Measurements from ENCODE around the gene DOK6. TPM values are rescaled to one million over a fixed set of nuclear protein-coding genes. Genes with fewer than 3 reads are reported as not detected.

Gene DOK6
- total and polyA plus RNA-seq, 2 experiments from 2014 or later, result 0.29 to 0.42 TPM

- TF ChIP-seq EZH2phosphoT487 (IDR thresholded peaks at IDR 0.05; ENCODE audit: unreplicated experiment) (no peak), STAT1 (IDR thresholded peaks at IDR 0.05; ENCODE audit: unreplicated experiment) (no peak), CTCF (conservative IDR thresholded peaks at IDR 0.05; ENCODE audit: low read depth in 2 of 2) (no peak)
- TF ChIP-seq, protein P1, sequence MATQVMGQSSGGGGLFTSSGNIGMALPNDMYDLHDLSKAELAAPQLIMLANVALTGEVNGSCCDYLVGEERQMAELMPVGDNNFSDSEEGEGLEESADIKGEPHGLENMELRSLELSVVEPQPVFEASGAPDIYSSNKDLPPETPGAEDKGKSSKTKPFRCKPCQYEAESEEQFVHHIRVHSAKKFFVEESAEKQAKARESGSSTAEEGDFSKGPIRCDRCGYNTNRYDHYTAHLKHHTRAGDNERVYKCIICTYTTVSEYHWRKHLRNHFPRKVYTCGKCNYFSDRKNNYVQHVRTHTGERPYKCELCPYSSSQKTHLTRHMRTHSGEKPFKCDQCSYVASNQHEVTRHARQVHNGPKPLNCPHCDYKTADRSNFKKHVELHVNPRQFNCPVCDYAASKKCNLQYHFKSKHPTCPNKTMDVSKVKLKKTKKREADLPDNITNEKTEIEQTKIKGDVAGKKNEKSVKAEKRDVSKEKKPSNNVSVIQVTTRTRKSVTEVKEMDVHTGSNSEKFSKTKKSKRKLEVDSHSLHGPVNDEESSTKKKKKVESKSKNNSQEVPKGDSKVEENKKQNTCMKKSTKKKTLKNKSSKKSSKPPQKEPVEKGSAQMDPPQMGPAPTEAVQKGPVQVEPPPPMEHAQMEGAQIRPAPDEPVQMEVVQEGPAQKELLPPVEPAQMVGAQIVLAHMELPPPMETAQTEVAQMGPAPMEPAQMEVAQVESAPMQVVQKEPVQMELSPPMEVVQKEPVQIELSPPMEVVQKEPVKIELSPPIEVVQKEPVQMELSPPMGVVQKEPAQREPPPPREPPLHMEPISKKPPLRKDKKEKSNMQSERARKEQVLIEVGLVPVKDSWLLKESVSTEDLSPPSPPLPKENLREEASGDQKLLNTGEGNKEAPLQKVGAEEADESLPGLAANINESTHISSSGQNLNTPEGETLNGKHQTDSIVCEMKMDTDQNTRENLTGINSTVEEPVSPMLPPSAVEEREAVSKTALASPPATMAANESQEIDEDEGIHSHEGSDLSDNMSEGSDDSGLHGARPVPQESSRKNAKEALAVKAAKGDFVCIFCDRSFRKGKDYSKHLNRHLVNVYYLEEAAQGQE (IDR thresholded peaks at IDR 0.05; ENCODE audit: unreplicated experiment), result no peak
Measured at GRCh38 chr18:69677595-69677994, 276.9 kb downstream of the DOK6 start (continued).

GRCh38 chr18:69680123-69680522 is 279.4 kb downstream of the DOK6 start:
- H3K4me1 ChIP-seq (ENCODE audit: insufficient read depth), result peaks cover 12% of the 10 kb centered on the region
- TF ChIP-seq, protein P2, sequence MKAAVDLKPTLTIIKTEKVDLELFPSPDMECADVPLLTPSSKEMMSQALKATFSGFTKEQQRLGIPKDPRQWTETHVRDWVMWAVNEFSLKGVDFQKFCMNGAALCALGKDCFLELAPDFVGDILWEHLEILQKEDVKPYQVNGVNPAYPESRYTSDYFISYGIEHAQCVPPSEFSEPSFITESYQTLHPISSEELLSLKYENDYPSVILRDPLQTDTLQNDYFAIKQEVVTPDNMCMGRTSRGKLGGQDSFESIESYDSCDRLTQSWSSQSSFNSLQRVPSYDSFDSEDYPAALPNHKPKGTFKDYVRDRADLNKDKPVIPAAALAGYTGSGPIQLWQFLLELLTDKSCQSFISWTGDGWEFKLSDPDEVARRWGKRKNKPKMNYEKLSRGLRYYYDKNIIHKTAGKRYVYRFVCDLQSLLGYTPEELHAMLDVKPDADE (IDR thresholded peaks at IDR 0.05), result no peak
- peaks cover 24% of the 10 kb centered on the region; the same call in 2 of the 3 replicates for H3K4me1 Mint-ChIP-seq

DNA sequence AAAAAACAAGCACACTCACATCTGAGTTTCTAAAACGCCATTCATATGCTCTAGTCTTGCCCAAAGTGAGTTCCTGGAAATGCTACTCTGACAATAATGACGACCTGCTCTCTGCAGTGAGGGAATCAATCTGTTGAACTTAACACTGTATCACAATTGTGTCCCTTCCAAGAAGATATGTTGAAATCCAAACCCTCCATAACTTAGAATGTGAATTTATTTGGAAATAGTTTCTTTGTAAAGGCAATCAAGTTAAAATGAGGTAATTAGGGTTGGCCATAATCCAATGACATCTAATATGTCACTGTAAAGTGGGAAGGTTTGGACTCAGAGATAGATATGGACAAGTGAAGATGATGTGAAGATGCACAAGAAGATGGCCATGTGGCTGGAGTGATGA is 282.5 kb downstream of the DOK6 start:
- Mint-ChIP-seq H3K4me3 (no peak overlapping the region), H3K36me3 (ENCODE audit: low read depth) (no peaks in the 10 kb centered on the region), H3K4me1 (peaks cover 24% of the 10 kb centered on the region; the same call in 2 of the 3 replicates), H3K27me3 (ENCODE audit: insufficient read depth, low read depth, poor library complexity) (no peaks in the 10 kb centered on the region), H3K9me3 (no peaks in the 10 kb centered on the region; the same call in 2 of the 3 replicates), H3K27ac (no peak overlapping the region; the same call in 1 of the 2 replicates)
- H3K27me3 ChIP-seq (ENCODE audit: insufficient read depth), result no peaks in the 10 kb centered on the region
- no peaks in the 10 kb centered on the region for H3K36me3 ChIP-seq (ENCODE audit: insufficient read depth)
- H4K20me1 ChIP-seq (replicated peaks; ENCODE audit: insufficient read depth), result no peaks in the 10 kb centered on the region
- peaks cover 12% of the 10 kb centered on the region for H3K4me1 ChIP-seq (ENCODE audit: insufficient read depth)
- H2AFZ ChIP-seq, result no peak overlapping the region
- DNase-seq (ENCODE audit: low spot score) (no peak), ATAC-seq (no peak)
- no peak overlapping the region for H3K4me3 ChIP-seq
- H3K79me2 ChIP-seq (replicated peaks; ENCODE audit: insufficient read depth), result no peaks in the 10 kb centered on the region
- H3F3A ChIP-seq (replicated peaks; ENCODE audit: low read depth), result no peaks in the 10 kb centered on the region
- no peak overlapping the region for H3K4me2 ChIP-seq
- peaks cover 6% of the 10 kb centered on the region; the same call in 1 of the 2 replicates for H3K9me2 ChIP-seq (ENCODE audit: insufficient read depth)
- no peak overlapping the region for H3K27ac ChIP-seq (ENCODE audit: low read depth)
- TF ChIP-seq CTCF (conservative IDR thresholded peaks at IDR 0.05; ENCODE audit: low read depth in 2 of 2) (no peak), POLR2AphosphoS5 (IDR thresholded peaks at IDR 0.05; ENCODE audit: low read depth) (no peak)
- TF ChIP-seq, protein P1 (IDR thresholded peaks at IDR 0.05; ENCODE audit: unreplicated experiment), result no peak

More at GRCh38 chr18:69680123-69680522, 279.4 kb downstream of the DOK6 start:
- Histone ChIP-seq H3K27me3 (ENCODE audit: insufficient read depth) (no peaks in the 10 kb centered on the region), H4K20me1 (replicated peaks; ENCODE audit: insufficient read depth) (no peaks in the 10 kb centered on the region), H3K79me2 (replicated peaks; ENCODE audit: insufficient read depth) (no peaks in the 10 kb centered on the region), H3K4me2 (no peak overlapping the region), H3K9me2 (ENCODE audit: insufficient read depth) (peaks cover 5% of the 10 kb centered on the region; the same call in 1 of the 2 replicates), H2AFZ (no peak overlapping the region), H3K4me3 (no peak overlapping the region), H3K27ac (ENCODE audit: low read depth) (no peak overlapping the region), H3K36me3 (ENCODE audit: insufficient read depth) (no peaks in the 10 kb centered on the region), H3F3A (replicated peaks; ENCODE audit: low read depth) (no peaks in the 10 kb centered on the region)
- ATAC-seq, result no peak
- Mint-ChIP-seq H3K36me3 (ENCODE audit: low read depth) (no peaks in the 10 kb centered on the region), H3K27ac (no peak overlapping the region), H3K27me3 (ENCODE audit: insufficient read depth, low read depth, poor library complexity) (no peaks in the 10 kb centered on the region), H3K4me3 (no peak overlapping the region), H3K9me3 (no peaks in the 10 kb centered on the region)
- peak; percentile 25 for DNase-seq (ENCODE audit: low spot score)
